GM12878 (cell line): ENCODE measurements around the gene BRF1. TPM values are rescaled to one million over a fixed set of nuclear protein-coding genes. Genes with fewer than 3 reads are reported as not detected.
A peak's percentile ranks its signal among the peaks of the same experiment; 100 is the strongest.

Experiments
- BHLHE40 ChIP-seq, 2 experiments: fragments of 450-650 bp in 1 of 2; IDR thresholded peaks; 2 replicates each; pipeline ENCODE4 v1.6.1; 2011 to 2017; ENCODE audit warnings: low read depth in 2 of 2, borderline replicate concordance in 1 of 2, improper control_type of control experiment in 1 of 2, low read length in 1 of 2, mild to moderate bottlenecking in 1 of 2
- CREM ChIP-seq: IDR thresholded peaks from 2 replicates; pipeline ENCODE4 v1.6.1; 2014; ENCODE audit warnings: antibody characterized with exemption, low read depth
- FOS ChIP-seq: IDR thresholded peaks from 3 replicates; pipeline ENCODE4 v1.6.1; 2011; ENCODE audit warnings: borderline replicate concordance; ENCODE audit not compliant: insufficient read length; ENCODE audit errors: extremely low read depth
- FOXM1 ChIP-seq: IDR thresholded peaks from 2 replicates; pipeline ENCODE4 v1.6.1; 2012; ENCODE audit warnings: low read depth, mild to moderate bottlenecking, inconsistent platforms, low read length, moderate library complexity
- GABPA ChIP-seq: IDR thresholded peaks from 2 replicates; pipeline ENCODE4 v1.6.1; 2014; ENCODE audit warnings: antibody characterized with exemption, low read depth, mild to moderate bottlenecking, inconsistent platforms
- HCFC1 ChIP-seq: fragments of 150-350 bp; IDR thresholded peaks from 2 replicates; pipeline ENCODE4 v1.6.1; 2014; ENCODE audit warnings: low read length
- HDAC6 ChIP-seq: fragments of 200-600 bp; sonication (generic); IDR thresholded peaks from one replicate; pipeline ENCODE4 v1.8.0; 2017; ENCODE audit warnings: antibody characterized with exemption; ENCODE audit not compliant: unreplicated experiment
- KAT2A ChIP-seq: conservative IDR thresholded peaks from 2 replicates; pipeline ENCODE4 v1.6.1; 2011; ENCODE audit warnings: low read depth, low read length; ENCODE audit not compliant: control insufficient read depth
- KDM1A ChIP-seq: fragments of 200-600 bp; sonication (generic); IDR thresholded peaks from 2 replicates; pipeline ENCODE4 v1.6.1; 2016; ENCODE audit warnings: borderline replicate concordance
- MXI1 ChIP-seq: fragments of 150-350 bp; IDR thresholded peaks from 2 replicates; pipeline ENCODE4 v1.6.1; 2011; ENCODE audit warnings: low read depth, mild to moderate bottlenecking, inconsistent platforms, low read length, improper control_type of control experiment
- NFXL1 ChIP-seq: fragments of 450-650 bp; IDR thresholded peaks from 2 replicates; pipeline ENCODE4 v1.6.1; 2017; ENCODE audit warnings: antibody characterized with exemption, mild to moderate bottlenecking, borderline replicate concordance
- RBBP5 ChIP-seq: fragments of 200-600 bp; sonication (generic); conservative IDR thresholded peaks from 2 replicates; pipeline ENCODE4 v1.6.1; 2016
- RUNX3 ChIP-seq: IDR thresholded peaks from 2 replicates; pipeline ENCODE4 v1.6.1; 2012; ENCODE audit warnings: low read length, inconsistent platforms
- STAT3 ChIP-seq: IDR thresholded peaks from 2 replicates; pipeline ENCODE4 v1.6.1; 2011; ENCODE audit warnings: low read depth, low read length, improper control_type of control experiment
- TAF1 ChIP-seq: IDR thresholded peaks from 2 replicates; pipeline ENCODE4 v1.6.1; 2011; ENCODE audit warnings: mild to moderate bottlenecking, low read depth, low read length, borderline replicate concordance
- TARDBP ChIP-seq: IDR thresholded peaks from 2 replicates; pipeline ENCODE4 v1.6.1; 2016; ENCODE audit warnings: borderline replicate concordance
- TCF3 ChIP-seq: IDR thresholded peaks from 2 replicates; pipeline ENCODE4 v1.6.1; 2012; ENCODE audit warnings: low read depth, mild to moderate bottlenecking, low read length, borderline replicate concordance; ENCODE audit not compliant: insufficient read depth
- ZNF274 ChIP-seq: IDR thresholded peaks from one replicate; pipeline ENCODE4 v1.8.0; 2011; ENCODE audit not compliant: insufficient read length, insufficient read depth
- ZNF592 ChIP-seq: fragments of 450-650 bp; IDR thresholded peaks from 2 replicates; pipeline ENCODE4 v1.6.1; 2017; ENCODE audit warnings: mild to moderate bottlenecking, moderate library complexity
- polyA plus RNA-seq, 11 experiments: library from polyadenylated mRNA; depleted of rRNA in 4 of 11; unstranded in 6 of 11; stranded (reverse) in 5 of 11; fragments of >200 nt; fragmentation: Nextera tagmentation in 4 of 11; fragmentation: Illumina TruSeq in 1 of 11; extraction: Ambion mirVana in 4 of 11; extraction: Trizol in 1 of 11; gene quantifications; 1 replicate in 1 of 11; 2 replicates in 10 of 11; pipeline versions ENCODE4 v1.2.1 to v1.2.3, GENCODE V29; 2011 to 2016; ENCODE audit warnings: inconsistent platforms in 2 of 11, missing spikeins in 2 of 11, low read depth in 1 of 11
- total RNA-seq, 4 experiments: library from RNA; depleted of rRNA in 3 of 4; stranded (reverse); fragments of >200 nt in 3 of 4; fragmentation: Illumina TruSeq in 1 of 4; extraction: Trizol in 1 of 4; gene quantifications; 2 replicates each; pipeline versions ENCODE4 v1.2.1 to v1.2.3, GENCODE V29; 2013 to 2021

Gene BRF1
- total and polyA plus RNA-seq, 10 of the 15 experiments (the other 5 are each of a cell fraction or from before 2014, with no cell fraction given) = 0.21 to 33.5 (median 10.7) TPM

- peak; percentile 67; the same call in 1 of the 2 replicates for TF ChIP-seq ZNF592
- TF ChIP-seq FOXM1 = no peak
- no peak; the same call in 1 of the 2 replicates for TF ChIP-seq MXI1
- peak; percentile 55 for TF ChIP-seq HDAC6
- no peak for TF ChIP-seq FOS
- no peak for TF ChIP-seq TARDBP
- TF ChIP-seq ZNF274 = no peak
- TF ChIP-seq GABPA = no peak
- TF ChIP-seq RBBP5 = no peak
- no peak for TF ChIP-seq CREM
- 0 out of 2 replicates have a peak, but pooled peaks have one; percentile 33 for TF ChIP-seq NFXL1
- TF ChIP-seq TAF1 = peak; percentile 59; the same call in 1 of the 2 replicates
- TF ChIP-seq TCF3 = no peak
- TF ChIP-seq HCFC1 = peak; percentile 53; the same call in 1 of the 2 replicates
- peak; percentile 10 to 67; a peak in 2 of 4 replicates for TF ChIP-seq BHLHE40 (IDR thresholded peaks at IDR 0.05; ENCODE audit: borderline replicate concordance in 1 of 2, low read depth in 2 of 2, low read length in 1 of 2)
- TF ChIP-seq STAT3 = no peak
- no peak for TF ChIP-seq KAT2A
- TF ChIP-seq KDM1A = no peak
- TF ChIP-seq RUNX3 = no peak
Observed at GRCh38 chr14:105300542-105301102, at the start of gene BRF1 (continued).
